Measurements from ENCODE around the gene CLPSL1. TPM values are rescaled to one million over a fixed set of nuclear protein-coding genes. Genes with fewer than 3 reads are reported as not detected.
A peak's percentile ranks its signal among the peaks of the same experiment; 100 is the strongest.

Gene CLPSL1
- total and polyA plus RNA-seq, 2 of the 13 experiments (the other 11 are each of a cell fraction or from before 2014, with no cell fraction given) = not detected

DNA sequence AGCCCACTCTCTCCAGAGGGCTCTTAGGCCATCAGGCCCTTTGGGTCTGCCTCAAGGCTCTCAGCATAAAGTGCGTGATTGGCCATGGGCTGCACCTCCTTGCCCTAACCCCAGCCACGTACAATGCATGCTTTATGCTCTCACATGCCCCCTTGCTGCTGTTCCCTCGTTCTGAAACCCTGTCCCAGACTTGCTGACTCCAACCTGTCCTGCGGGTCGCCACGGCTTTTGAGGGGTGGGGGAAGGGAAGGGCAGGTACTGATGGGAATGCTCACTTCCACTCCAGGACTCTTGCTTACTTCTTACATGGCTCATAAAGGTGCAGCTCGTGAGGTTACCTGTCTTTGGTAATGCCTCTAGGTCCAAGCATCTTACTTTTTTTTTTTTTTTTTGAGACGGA, 38.0 kb upstream of the CLPSL1 start (continued):
- TF ChIP-seq ZNF782 (CRISPR knock-in tag; IDR thresholded peaks at IDR 0.05; ENCODE audit: borderline replicate concordance) (no peak), NR2F6 (IDR thresholded peaks at IDR 0.05) (no peak), NR2F6 (CRISPR knock-in tag; IDR thresholded peaks at IDR 0.05) (peak; percentile 28; the same call in 1 of the 2 replicates), ZFP90 (CRISPR knock-in tag; IDR thresholded peaks at IDR 0.05; ENCODE audit: borderline replicate concordance) (no peak), ZNF205 (CRISPR knock-in tag; IDR thresholded peaks at IDR 0.05) (no peak), ZNF354B (CRISPR knock-in tag; IDR thresholded peaks at IDR 0.05) (no peak), YEATS2 (CRISPR knock-in tag; IDR thresholded peaks at IDR 0.05; ENCODE audit: borderline replicate concordance) (no peak), NFE2L2 (IDR thresholded peaks at IDR 0.05; ENCODE audit: low read length) (no peak), DMAP1 (CRISPR knock-in tag; IDR thresholded peaks at IDR 0.05) (no peak), NR1H2 (CRISPR knock-in tag; IDR thresholded peaks at IDR 0.05; ENCODE audit: borderline replicate concordance, low read depth) (no peak), ZNF891 (CRISPR knock-in tag; IDR thresholded peaks at IDR 0.05) (no peak), CREB1 (IDR thresholded peaks at IDR 0.05) (no peak), CREB1 (CRISPR knock-in tag; IDR thresholded peaks at IDR 0.05) (no peak), TSC22D2 (CRISPR knock-in tag; IDR thresholded peaks at IDR 0.05; ENCODE audit: borderline replicate concordance) (no peak), ZNF264 (CRISPR knock-in tag; IDR thresholded peaks at IDR 0.05) (no peak), ZNF792 (CRISPR knock-in tag; IDR thresholded peaks at IDR 0.05) (no peak), ZNF644 (CRISPR knock-in tag; IDR thresholded peaks at IDR 0.05; ENCODE audit: low read depth) (peak; percentile 72; the same call in 1 of the 2 replicates), ZNF713 (CRISPR knock-in tag; IDR thresholded peaks at IDR 0.05) (no peak), ZNF746 (CRISPR knock-in tag; IDR thresholded peaks at IDR 0.05) (no peak), PITX1 (CRISPR knock-in tag; IDR thresholded peaks at IDR 0.05) (peak; percentile 69; the same call in 1 of the 2 replicates), KDM3A (CRISPR knock-in tag; IDR thresholded peaks at IDR 0.05; ENCODE audit: low read depth) (no peak), TBL1XR1 (IDR thresholded peaks at IDR 0.05; ENCODE audit: borderline replicate concordance, low read length, partially characterized antibody) (no peak), PRPF4 (IDR thresholded peaks at IDR 0.05; ENCODE audit: low read depth, low read length, poor library complexity, severe bottlenecking) (no peak)
- TF ChIP-seq, protein P1, sequence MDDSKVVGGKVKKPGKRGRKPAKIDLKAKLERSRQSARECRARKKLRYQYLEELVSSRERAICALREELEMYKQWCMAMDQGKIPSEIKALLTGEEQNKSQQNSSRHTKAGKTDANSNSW (CRISPR knock-in tag; IDR thresholded peaks at IDR 0.05; ENCODE audit: borderline replicate concordance) = no peak
- TF ChIP-seq, protein P2, sequence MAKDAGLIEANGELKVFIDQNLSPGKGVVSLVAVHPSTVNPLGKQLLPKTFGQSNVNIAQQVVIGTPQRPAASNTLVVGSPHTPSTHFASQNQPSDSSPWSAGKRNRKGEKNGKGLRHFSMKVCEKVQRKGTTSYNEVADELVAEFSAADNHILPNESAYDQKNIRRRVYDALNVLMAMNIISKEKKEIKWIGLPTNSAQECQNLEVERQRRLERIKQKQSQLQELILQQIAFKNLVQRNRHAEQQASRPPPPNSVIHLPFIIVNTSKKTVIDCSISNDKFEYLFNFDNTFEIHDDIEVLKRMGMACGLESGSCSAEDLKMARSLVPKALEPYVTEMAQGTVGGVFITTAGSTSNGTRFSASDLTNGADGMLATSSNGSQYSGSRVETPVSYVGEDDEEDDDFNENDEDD (CRISPR knock-in tag; IDR thresholded peaks at IDR 0.05; ENCODE audit: borderline replicate concordance) = peak; percentile 60; the same call in 1 of the 2 replicates
- TF ChIP-seq, protein P3, sequence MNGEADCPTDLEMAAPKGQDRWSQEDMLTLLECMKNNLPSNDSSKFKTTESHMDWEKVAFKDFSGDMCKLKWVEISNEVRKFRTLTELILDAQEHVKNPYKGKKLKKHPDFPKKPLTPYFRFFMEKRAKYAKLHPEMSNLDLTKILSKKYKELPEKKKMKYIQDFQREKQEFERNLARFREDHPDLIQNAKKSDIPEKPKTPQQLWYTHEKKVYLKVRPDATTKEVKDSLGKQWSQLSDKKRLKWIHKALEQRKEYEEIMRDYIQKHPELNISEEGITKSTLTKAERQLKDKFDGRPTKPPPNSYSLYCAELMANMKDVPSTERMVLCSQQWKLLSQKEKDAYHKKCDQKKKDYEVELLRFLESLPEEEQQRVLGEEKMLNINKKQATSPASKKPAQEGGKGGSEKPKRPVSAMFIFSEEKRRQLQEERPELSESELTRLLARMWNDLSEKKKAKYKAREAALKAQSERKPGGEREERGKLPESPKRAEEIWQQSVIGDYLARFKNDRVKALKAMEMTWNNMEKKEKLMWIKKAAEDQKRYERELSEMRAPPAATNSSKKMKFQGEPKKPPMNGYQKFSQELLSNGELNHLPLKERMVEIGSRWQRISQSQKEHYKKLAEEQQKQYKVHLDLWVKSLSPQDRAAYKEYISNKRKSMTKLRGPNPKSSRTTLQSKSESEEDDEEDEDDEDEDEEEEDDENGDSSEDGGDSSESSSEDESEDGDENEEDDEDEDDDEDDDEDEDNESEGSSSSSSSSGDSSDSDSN (CRISPR knock-in tag; IDR thresholded peaks at IDR 0.05) = no peak; the same call in 1 of the 2 replicates
- TF ChIP-seq, protein P4, sequence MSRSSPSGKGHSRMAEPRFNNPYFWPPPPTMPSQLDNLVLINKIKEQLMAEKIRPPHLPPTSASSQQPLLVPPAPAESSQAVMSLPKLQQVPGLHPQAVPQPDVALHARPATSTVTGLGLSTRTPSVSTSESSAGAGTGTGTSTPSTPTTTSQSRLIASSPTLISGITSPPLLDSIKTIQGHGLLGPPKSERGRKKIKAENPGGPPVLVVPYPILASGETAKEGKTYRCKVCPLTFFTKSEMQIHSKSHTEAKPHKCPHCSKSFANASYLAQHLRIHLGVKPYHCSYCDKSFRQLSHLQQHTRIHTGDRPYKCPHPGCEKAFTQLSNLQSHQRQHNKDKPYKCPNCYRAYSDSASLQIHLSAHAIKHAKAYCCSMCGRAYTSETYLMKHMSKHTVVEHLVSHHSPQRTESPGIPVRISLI (CRISPR knock-in tag; IDR thresholded peaks at IDR 0.05; ENCODE audit: borderline replicate concordance) = no peak; the same call in 1 of the 2 replicates
- TF ChIP-seq, protein P5, sequence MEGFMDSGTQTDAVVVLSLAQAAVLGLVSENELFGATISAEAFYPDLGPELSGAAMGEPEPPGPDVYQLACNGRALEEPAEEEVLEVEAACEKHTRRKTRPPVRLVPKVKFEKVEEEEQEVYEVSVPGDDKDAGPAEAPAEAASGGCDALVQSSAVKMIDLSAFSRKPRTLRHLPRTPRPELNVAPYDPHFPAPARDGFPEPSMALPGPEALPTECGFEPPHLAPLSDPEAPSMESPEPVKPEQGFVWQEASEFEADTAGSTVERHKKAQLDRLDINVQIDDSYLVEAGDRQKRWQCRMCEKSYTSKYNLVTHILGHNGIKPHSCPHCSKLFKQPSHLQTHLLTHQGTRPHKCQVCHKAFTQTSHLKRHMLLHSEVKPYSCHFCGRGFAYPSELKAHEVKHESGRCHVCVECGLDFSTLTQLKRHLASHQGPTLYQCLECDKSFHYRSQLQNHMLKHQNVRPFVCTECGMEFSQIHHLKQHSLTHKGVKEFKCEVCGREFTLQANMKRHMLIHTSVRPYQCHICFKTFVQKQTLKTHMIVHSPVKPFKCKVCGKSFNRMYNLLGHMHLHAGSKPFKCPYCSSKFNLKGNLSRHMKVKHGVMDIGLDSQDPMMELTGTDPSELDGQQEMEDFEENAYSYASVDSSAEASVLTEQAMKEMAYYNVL (CRISPR knock-in tag; IDR thresholded peaks at IDR 0.05; ENCODE audit: borderline replicate concordance) = 0 out of 2 replicates have a peak, but pooled peaks have one; percentile 63
